ENCODE data around the gene ABCA1.

DNA sequence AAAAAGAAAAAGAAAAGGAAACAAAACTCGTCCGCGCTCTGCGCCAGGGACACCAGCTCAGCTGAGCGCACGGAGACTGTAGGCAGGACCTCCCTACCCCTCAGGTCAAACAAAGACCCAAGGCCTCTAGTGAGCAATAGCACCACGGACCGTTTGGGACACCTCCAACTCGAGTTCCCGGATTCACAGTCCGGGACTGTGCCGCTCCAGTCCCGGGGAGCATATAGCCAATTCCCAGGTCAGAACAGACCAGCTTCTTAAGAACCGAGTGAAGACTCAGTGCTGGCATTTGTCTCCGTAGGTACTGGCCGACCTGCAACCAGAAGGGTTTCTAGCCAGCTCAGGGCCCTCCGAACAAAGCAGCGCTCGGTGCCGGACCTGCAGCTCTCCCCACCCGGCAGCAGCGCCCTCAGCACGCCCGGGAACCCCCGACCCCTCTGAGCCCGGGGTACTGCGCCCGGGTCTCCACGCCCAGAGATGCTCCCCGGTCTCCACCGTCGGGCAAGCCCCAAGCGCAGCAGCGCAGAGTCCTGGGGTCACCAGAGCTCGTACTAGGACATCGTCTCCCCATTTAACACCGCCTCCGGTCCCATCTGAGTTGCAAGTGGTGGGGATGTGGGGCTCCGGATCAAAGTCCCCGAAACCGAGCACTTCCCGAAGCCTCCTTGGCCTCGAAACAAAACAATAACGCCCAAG is 591 bp downstream of the ABCA1 start:
- TF ChIP-seq EZH2 (conservative IDR thresholded peaks at IDR 0.05; ENCODE audit: low read depth, low read length), result no peak
- TF ChIP-seq, protein P1, sequence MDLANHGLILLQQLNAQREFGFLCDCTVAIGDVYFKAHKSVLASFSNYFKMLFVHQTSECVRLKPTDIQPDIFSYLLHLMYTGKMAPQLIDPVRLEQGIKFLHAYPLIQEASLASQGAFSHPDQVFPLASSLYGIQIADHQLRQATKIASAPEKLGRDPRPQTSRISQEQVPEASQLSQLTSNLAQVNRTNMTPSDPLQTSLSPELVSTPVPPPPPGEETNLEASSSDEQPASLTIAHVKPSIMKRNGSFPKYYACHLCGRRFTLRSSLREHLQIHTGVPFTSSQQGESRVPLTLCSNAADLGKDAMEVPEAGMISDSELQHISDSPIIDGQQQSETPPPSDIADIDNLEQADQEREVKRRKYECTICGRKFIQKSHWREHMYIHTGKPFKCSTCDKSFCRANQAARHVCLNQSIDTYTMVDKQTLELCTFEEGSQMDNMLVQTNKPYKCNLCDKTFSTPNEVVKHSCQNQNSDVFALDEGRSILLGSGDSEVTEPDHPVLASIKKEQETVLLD (CRISPR knock-in tag; IDR thresholded peaks at IDR 0.05; ENCODE audit: low read depth), result no peak
- TF ChIP-seq, protein P2, sequence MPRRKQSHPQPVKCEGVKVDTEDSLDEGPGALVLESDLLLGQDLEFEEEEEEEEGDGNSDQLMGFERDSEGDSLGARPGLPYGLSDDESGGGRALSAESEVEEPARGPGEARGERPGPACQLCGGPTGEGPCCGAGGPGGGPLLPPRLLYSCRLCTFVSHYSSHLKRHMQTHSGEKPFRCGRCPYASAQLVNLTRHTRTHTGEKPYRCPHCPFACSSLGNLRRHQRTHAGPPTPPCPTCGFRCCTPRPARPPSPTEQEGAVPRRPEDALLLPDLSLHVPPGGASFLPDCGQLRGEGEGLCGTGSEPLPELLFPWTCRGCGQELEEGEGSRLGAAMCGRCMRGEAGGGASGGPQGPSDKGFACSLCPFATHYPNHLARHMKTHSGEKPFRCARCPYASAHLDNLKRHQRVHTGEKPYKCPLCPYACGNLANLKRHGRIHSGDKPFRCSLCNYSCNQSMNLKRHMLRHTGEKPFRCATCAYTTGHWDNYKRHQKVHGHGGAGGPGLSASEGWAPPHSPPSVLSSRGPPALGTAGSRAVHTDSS (CRISPR knock-in tag; conservative IDR thresholded peaks at IDR 0.05), result no peak
- TF ChIP-seq, protein P3, sequence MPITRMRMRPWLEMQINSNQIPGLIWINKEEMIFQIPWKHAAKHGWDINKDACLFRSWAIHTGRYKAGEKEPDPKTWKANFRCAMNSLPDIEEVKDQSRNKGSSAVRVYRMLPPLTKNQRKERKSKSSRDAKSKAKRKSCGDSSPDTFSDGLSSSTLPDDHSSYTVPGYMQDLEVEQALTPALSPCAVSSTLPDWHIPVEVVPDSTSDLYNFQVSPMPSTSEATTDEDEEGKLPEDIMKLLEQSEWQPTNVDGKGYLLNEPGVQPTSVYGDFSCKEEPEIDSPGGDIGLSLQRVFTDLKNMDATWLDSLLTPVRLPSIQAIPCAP (CRISPR knock-in tag; IDR thresholded peaks at IDR 0.05; ENCODE audit: low read depth), result no peak
- no peak for TF ChIP-seq HMG20B (CRISPR knock-in tag; conservative IDR thresholded peaks at IDR 0.05)
- no peak for TF ChIP-seq ZNF589 (CRISPR knock-in tag; conservative IDR thresholded peaks at IDR 0.05)
- TF ChIP-seq, protein P4, sequence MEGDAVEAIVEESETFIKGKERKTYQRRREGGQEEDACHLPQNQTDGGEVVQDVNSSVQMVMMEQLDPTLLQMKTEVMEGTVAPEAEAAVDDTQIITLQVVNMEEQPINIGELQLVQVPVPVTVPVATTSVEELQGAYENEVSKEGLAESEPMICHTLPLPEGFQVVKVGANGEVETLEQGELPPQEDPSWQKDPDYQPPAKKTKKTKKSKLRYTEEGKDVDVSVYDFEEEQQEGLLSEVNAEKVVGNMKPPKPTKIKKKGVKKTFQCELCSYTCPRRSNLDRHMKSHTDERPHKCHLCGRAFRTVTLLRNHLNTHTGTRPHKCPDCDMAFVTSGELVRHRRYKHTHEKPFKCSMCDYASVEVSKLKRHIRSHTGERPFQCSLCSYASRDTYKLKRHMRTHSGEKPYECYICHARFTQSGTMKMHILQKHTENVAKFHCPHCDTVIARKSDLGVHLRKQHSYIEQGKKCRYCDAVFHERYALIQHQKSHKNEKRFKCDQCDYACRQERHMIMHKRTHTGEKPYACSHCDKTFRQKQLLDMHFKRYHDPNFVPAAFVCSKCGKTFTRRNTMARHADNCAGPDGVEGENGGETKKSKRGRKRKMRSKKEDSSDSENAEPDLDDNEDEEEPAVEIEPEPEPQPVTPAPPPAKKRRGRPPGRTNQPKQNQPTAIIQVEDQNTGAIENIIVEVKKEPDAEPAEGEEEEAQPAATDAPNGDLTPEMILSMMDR (CRISPR knock-in tag; IDR thresholded peaks at IDR 0.05), result no peak
- TF ChIP-seq SNAI1 (CRISPR knock-in tag; IDR thresholded peaks at IDR 0.05; ENCODE audit: borderline replicate concordance), result no peak
- TF ChIP-seq ATM (IDR thresholded peaks at IDR 0.05; ENCODE audit: borderline replicate concordance), result no peak
- no peak for TF ChIP-seq JUN (CRISPR knock-in tag; IDR thresholded peaks at IDR 0.05)
- TF ChIP-seq, protein P5, sequence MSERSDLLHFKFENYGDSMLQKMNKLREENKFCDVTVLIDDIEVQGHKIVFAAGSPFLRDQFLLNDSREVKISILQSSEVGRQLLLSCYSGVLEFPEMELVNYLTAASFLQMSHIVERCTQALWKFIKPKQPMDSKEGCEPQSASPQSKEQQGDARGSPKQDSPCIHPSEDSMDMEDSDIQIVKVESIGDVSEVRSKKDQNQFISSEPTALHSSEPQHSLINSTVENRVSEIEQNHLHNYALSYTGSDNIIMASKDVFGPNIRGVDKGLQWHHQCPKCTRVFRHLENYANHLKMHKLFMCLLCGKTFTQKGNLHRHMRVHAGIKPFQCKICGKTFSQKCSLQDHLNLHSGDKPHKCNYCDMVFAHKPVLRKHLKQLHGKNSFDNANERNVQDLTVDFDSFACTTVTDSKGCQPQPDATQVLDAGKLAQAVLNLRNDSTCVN (CRISPR knock-in tag; IDR thresholded peaks at IDR 0.05; ENCODE audit: borderline replicate concordance), result no peak
